Umbilical cord (tissue), 2 donors: ENCODE data around the gene KNL1. TPM values are rescaled to one million over a fixed set of nuclear protein-coding genes. Genes with fewer than 3 reads are reported as not detected.
"Not testable (repeated sequence)": the region's sequence is repeated elsewhere in the genome, so short reads cannot be mapped to it uniquely, and the experiment has no call there.

ENCODE experiments used
- DNase-seq: peaks from one replicate; pipeline ENCODE4 v3.0.0-alpha.2; 2015; ENCODE audit warnings: low spot score
- total RNA-seq: library from RNA; depleted of rRNA; stranded (reverse); fragments of >200 nt; gene quantifications from one replicate; pipeline ENCODE4 v1.2.3, GENCODE V29; 2014; ENCODE audit warnings: low replicate concordance; ENCODE audit not compliant: insufficient read depth

Gene KNL1, protein sequence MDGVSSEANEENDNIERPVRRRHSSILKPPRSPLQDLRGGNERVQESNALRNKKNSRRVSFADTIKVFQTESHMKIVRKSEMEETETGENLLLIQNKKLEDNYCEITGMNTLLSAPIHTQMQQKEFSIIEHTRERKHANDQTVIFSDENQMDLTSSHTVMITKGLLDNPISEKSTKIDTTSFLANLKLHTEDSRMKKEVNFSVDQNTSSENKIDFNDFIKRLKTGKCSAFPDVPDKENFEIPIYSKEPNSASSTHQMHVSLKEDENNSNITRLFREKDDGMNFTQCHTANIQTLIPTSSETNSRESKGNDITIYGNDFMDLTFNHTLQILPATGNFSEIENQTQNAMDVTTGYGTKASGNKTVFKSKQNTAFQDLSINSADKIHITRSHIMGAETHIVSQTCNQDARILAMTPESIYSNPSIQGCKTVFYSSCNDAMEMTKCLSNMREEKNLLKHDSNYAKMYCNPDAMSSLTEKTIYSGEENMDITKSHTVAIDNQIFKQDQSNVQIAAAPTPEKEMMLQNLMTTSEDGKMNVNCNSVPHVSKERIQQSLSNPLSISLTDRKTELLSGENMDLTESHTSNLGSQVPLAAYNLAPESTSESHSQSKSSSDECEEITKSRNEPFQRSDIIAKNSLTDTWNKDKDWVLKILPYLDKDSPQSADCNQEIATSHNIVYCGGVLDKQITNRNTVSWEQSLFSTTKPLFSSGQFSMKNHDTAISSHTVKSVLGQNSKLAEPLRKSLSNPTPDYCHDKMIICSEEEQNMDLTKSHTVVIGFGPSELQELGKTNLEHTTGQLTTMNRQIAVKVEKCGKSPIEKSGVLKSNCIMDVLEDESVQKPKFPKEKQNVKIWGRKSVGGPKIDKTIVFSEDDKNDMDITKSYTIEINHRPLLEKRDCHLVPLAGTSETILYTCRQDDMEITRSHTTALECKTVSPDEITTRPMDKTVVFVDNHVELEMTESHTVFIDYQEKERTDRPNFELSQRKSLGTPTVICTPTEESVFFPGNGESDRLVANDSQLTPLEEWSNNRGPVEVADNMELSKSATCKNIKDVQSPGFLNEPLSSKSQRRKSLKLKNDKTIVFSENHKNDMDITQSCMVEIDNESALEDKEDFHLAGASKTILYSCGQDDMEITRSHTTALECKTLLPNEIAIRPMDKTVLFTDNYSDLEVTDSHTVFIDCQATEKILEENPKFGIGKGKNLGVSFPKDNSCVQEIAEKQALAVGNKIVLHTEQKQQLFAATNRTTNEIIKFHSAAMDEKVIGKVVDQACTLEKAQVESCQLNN (N-terminal part only)
- 13.0 TPM for total RNA-seq

- peak; percentile 99 for DNase-seq
Measured at GRCh38 chr15:40593588-40594428, at the start of gene KNL1. Gene KNL1, plus strand, starts transcription at chr15:40594249. Its CDS starts 8,683 bp downstream, at chr15:40602932.

DNA sequence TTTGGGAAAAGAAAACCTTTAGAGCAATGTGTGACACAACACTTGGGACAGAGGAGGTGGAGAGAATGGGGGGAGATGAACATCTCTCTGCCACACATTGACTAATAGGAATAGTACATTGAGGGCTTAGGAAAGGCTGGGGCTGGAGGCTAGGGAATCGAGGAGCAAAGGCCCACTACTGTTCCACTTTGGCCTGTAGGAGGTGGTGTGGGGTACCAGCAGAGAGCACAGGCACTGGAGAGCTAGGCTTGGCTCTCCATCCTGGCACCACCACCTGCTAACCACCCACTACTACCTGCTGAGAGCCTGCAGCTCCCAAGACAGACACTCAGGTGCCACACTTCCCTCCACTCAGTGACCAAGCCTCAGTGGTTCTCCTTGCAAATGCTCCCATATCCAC, 48.6 kb upstream of the KNL1 start:
- no peak for DNase-seq

DNA sequence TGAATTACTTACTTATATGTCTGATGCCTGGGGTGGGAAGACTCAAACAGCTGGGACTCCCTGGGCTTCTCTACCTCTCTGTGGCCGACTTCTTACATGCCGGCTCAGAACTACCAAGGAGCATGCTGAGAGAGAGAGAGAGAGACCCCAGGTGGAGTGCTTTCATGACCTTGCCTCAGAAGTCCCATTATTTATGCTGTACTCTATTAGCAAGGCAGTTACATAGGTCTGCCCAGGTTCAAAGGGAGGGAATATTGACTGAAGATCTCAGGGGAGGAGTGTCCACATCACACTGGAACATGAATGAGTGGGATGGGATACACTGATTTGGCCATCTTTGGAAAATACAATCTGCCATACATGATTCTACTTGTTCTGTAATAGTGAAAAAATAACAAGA, 45.4 kb upstream of the KNL1 start:
- DNase-seq = no peak

DNA sequence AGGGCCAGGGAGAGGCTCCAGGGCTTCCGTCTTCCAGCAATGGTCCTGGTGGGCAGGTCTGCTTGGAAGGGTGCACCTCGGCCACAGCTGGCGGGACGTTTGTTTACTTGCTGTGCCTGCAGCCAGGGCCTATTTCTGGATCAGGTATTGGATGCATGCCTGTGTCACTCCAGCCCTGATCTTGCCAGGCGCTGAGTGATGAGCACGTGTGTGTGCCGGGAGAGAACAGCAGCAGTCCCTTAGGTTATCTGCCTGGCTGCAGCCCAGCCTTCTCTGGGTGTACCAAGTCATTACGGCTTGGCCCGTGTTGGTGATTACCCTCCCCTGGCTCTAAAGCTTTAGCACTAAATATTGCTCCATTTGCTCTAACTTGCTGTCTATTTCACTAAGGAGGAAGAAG, 44.2 kb upstream of the KNL1 start:
- no peak for DNase-seq

DNA sequence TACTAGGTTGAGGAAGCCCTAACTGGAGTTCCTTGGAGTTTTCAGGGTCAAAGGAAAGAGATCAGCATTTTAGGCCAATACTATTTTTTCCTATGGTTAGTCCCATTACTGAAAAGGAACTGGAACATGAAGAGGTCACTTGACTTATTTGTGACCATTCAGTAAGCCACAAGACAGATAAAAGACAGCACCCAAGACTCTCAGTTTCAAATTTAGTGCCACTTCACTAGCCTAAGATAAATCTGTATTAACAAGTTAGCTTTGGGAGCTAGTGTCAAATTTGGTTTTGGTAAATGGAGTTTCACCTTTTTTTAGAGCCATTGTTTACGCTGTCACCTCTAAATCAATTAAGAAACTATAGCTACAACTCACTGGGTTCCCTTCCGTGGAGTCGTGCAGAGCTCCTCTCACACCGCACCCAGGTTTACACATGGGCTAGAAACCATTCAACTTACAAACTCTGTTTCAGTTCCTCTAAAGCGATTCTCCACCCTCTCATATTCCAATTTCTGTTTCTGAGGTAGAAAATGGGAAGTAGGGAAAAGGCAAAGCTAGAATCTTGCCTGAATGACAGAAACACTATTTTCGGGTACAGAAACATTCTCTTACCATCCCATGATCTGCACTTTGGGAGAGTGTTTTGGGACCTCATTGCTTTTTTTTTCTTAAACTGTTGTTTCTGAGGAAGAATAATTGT, 43.6 kb upstream of the KNL1 start:
- peak; percentile 28 for DNase-seq

- DNase-seq = no peak
Measured at GRCh38 chr15:40554161-40554525, 39.9 kb upstream of the KNL1 start.

- DNase-seq = no peak
Measured at GRCh38 chr15:40555876-40556275, 38.2 kb upstream of the KNL1 start.

GRCh38 chr15:40558952-40559742, 34.9 kb upstream of the KNL1 start:
- DNase-seq = no peak

GRCh38 chr15:40562691-40563090, 31.4 kb upstream of the KNL1 start:
- no peak for DNase-seq

DNA sequence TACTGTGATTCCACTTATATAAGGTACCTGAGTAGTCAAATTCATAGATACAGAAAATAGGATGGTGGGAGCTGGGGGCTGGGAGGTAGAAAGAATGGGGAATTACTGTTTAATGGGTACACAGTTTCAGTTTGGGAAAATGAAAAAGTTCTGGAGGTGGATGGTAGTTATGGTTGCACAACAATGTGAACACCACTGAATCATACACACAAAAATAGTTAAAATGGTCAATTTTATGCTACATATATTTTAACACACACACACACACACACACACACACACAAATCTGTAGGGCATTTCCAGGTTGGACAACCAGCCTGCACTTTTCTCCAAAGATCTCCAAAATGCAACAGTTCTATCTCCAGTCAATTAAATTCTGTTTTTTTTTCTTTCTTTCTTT, 30.6 kb upstream of the KNL1 start:
- no peak for DNase-seq

DNA sequence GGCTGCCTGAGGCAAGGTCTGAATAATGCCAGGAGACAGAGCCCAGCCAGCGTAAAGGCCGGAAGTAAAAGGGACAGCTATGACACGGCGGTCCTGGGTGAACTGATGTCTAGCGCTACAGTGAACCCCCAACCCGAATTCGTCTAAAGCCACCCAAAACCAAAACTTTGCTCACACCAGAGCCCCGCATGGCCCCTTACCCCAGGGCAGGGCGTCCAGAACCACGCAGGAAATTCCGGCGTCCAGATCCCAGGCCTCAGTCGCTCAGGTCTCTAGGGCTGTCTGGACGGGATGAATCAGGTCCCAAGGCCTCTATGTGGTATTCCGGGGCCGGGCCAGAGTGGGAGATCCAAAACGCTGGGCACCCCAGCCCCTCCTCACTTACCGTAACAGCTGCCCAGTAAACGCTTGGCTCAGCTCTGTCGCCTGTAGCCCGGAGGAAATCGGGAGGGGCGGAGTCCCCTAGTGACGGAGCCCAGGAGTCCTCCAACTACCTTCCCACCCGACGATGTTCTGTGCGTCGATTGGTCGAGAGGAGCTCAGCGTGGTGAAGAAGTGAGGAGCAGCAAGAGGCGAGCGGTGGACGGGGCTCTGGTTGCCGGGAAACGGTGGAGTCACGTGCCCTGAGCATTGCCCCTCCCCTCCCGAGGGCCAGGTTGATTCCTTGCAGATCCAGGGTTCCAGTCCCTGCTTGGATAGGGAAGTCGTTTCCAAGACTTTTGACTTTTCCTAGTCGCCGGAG, 29.3 kb upstream of the KNL1 start, which contains the start of gene CCDC32:
Gene CCDC32 (minus strand): TSS at position 452 of the 742 bp plus-strand sequence. CDS start 2,027 bp downstream, outside the sequence.
- peak; percentile 100 for DNase-seq

- no peak for DNase-seq
Measured at GRCh38 chr15:40565333-40566238, 28.5 kb upstream of the KNL1 start.

- no peak for DNase-seq
Measured at GRCh38 chr15:40567111-40567510, 26.9 kb upstream of the KNL1 start.

GRCh38 chr15:40569129-40569953, 24.7 kb upstream of the KNL1 start, which contains the start of gene RPUSD2:
Gene RPUSD2, plus strand, starts transcription at chr15:40569299. Its CDS starts 39 bp downstream, at chr15:40569338.
- peak; percentile 97 for DNase-seq

DNA sequence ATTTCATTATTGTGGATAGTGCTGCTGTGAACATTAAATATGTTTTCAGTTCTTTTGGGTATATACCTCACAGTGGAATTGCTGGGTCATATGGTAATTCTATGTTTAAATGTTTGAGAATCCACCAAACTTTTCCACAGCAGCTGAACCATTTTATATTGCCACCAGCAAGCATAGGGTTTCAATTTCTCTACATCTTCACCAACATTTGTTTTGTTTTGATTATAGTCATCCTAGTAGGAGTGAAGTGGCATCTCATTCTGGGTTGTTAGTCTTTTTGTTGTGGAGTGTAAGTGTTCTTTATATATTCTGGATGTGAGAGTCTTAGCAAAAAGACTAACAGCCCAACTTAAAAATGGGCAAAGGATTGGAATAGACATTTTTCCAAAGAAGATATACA, 18.9 kb upstream of the KNL1 start:
- DNase-seq = no peak

GRCh38 chr15:40576914-40577313, 17.1 kb upstream of the KNL1 start:
- DNase-seq = not testable (repeated sequence)
